ENCODE measurements around the gene HSPD1. TPM values are rescaled to one million over a fixed set of nuclear protein-coding genes. Genes with fewer than 3 reads are reported as not detected.

Gene HSPD1

GRCh38 chr2:197445746-197446145 lies 53.9 kb downstream of the HSPD1 start:
- Histone ChIP-seq H2BK15ac (ENCODE audit: low read depth, poor library complexity, severe bottlenecking) (no peak overlapping the region), H4K8ac (ENCODE audit: low read length) (no peak overlapping the region), H3K36me3 (ENCODE audit: control insufficient read depth in 1 of 2, insufficient read depth in 2 of 2, low read depth in 1 of 2, low read length in 2 of 2) (no peaks in the 10 kb centered on the region), H3K9ac (ENCODE audit: low read length) (no peak overlapping the region), H3K14ac (ENCODE audit: low read length in 2 of 2) (no peak overlapping the region), H3K23ac (ENCODE audit: low read length in 2 of 2) (no peak overlapping the region), H3K4ac (ENCODE audit: low read depth in 1 of 2, low read length in 2 of 2) (peak overlapping the region in 1 of 2 experiments; percentile 10), H2BK5ac (ENCODE audit: low read depth, low read length, poor library complexity, severe bottlenecking) (no peak overlapping the region), H3K27me3 (ENCODE audit: control insufficient read depth in 1 of 2, insufficient read depth in 1 of 2, low read length in 2 of 2) (no peaks in the 10 kb centered on the region), H4K91ac (ENCODE audit: low read length) (no peak overlapping the region), H3K18ac (ENCODE audit: low read depth in 1 of 2, low read length in 2 of 2) (no peak overlapping the region), H3K9me3 (ENCODE audit: control insufficient read depth, low read length) (no peaks in the 10 kb centered on the region), H3K4me2 (ENCODE audit: low read length, poor library complexity, severe bottlenecking) (no peak overlapping the region), H3K27ac (ENCODE audit: low read length, poor library complexity, severe bottlenecking) (no peak overlapping the region), H3K4me1 (ENCODE audit: control insufficient read depth, insufficient read depth, low read depth, low read length) (no peaks in the 10 kb centered on the region), H2AK5ac (ENCODE audit: low read length, severe bottlenecking) (no peak overlapping the region), H2BK12ac (ENCODE audit: low read length in 2 of 2) (peak overlapping the region in 1 of 2 experiments; percentile 25), H3K4me3 (ENCODE audit: insufficient read depth in 1 of 2, low read depth in 1 of 2, low read length in 2 of 2) (no peak overlapping the region), H2AFZ (ENCODE audit: low read depth, low read length) (peak overlapping the region; percentile 3), H3K79me1 (replicated peaks; ENCODE audit: low read length, poor library complexity, severe bottlenecking) (peaks cover 2% of the 10 kb centered on the region), H2BK120ac (ENCODE audit: low read depth, low read length) (peak overlapping the region; percentile 45)
- WGBS, result 13% methylated on average over 1 of the region's 1 CpG
- DNase-seq, result peak; percentile 63

GRCh38 chr2:197442857-197443256 lies 56.8 kb downstream of the HSPD1 start:
- Histone ChIP-seq H2BK5ac (ENCODE audit: low read depth, low read length, poor library complexity, severe bottlenecking) (no peak overlapping the region), H3K9me3 (ENCODE audit: control insufficient read depth, low read length) (no peaks in the 10 kb centered on the region), H3K36me3 (ENCODE audit: control insufficient read depth in 1 of 2, insufficient read depth in 2 of 2, low read depth in 1 of 2, low read length in 2 of 2) (no peaks in the 10 kb centered on the region), H2AFZ (ENCODE audit: low read depth, low read length) (no peak overlapping the region), H3K4me3 (ENCODE audit: insufficient read depth in 1 of 2, low read depth in 1 of 2, low read length in 2 of 2) (no peak overlapping the region), H3K27me3 (ENCODE audit: control insufficient read depth in 1 of 2, insufficient read depth in 1 of 2, low read length in 2 of 2) (no peaks in the 10 kb centered on the region), H3K79me1 (replicated peaks; ENCODE audit: low read length, poor library complexity, severe bottlenecking) (no peaks in the 10 kb centered on the region), H3K14ac (ENCODE audit: low read length in 2 of 2) (no peak overlapping the region), H2BK15ac (ENCODE audit: low read depth, poor library complexity, severe bottlenecking) (no peak overlapping the region), H2BK12ac (ENCODE audit: low read length in 2 of 2) (peak overlapping the region in 1 of 2 experiments; percentile 77), H4K8ac (ENCODE audit: low read length) (peak overlapping the region; percentile 88), H3K23ac (ENCODE audit: low read length in 2 of 2) (no peak overlapping the region), H3K27ac (ENCODE audit: low read length, poor library complexity, severe bottlenecking) (no peak overlapping the region), H3K9ac (ENCODE audit: low read length) (no peak overlapping the region), H4K91ac (ENCODE audit: low read length) (no peak overlapping the region), H3K18ac (ENCODE audit: low read depth in 1 of 2, low read length in 2 of 2) (no peak overlapping the region), H2BK120ac (ENCODE audit: low read depth, low read length) (peak overlapping the region; percentile 19), H2AK5ac (ENCODE audit: low read length, severe bottlenecking) (no peak overlapping the region), H3K4me1 (ENCODE audit: control insufficient read depth, insufficient read depth, low read depth, low read length) (no peaks in the 10 kb centered on the region), H3K4me2 (ENCODE audit: low read length, poor library complexity, severe bottlenecking) (no peak overlapping the region), H3K4ac (ENCODE audit: low read depth in 1 of 2, low read length in 2 of 2) (no peak overlapping the region)
- DNase-seq, result no peak
- 71% methylated on average over 5 of the region's 5 CpGs for WGBS

GRCh38 chr2:197437380-197437779 lies 62.3 kb downstream of the HSPD1 start:
- no peak overlapping the region for H2AK5ac ChIP-seq (ENCODE audit: low read length, severe bottlenecking)
- no peak overlapping the region for H3K27ac ChIP-seq (ENCODE audit: low read length, poor library complexity, severe bottlenecking)

More at GRCh38 chr2:197437380-197437779, 62.3 kb downstream of the HSPD1 start:
- H3K4me2 ChIP-seq (ENCODE audit: low read length, poor library complexity, severe bottlenecking), result no peak overlapping the region
- no peak overlapping the region for H2BK15ac ChIP-seq (ENCODE audit: low read depth, poor library complexity, severe bottlenecking)
- H4K91ac ChIP-seq (ENCODE audit: low read length), result no peak overlapping the region
- WGBS, result 98% methylated on average over 2 of the region's 2 CpGs
- H3K36me3 ChIP-seq (ENCODE audit: control insufficient read depth in 1 of 2, insufficient read depth in 2 of 2, low read depth in 1 of 2, low read length in 2 of 2), result no peaks in the 10 kb centered on the region
- H2AFZ ChIP-seq (ENCODE audit: low read depth, low read length), result no peak overlapping the region
- no peak overlapping the region for H3K18ac ChIP-seq (ENCODE audit: low read depth in 1 of 2, low read length in 2 of 2)
- H3K23ac ChIP-seq (ENCODE audit: low read length in 2 of 2), result no peak overlapping the region
- H3K4me1 ChIP-seq (ENCODE audit: control insufficient read depth, insufficient read depth, low read depth, low read length), result peaks cover 6% of the 10 kb centered on the region
- H3K4ac ChIP-seq (ENCODE audit: low read depth in 1 of 2, low read length in 2 of 2), result no peak overlapping the region
- no peak overlapping the region for H4K8ac ChIP-seq (ENCODE audit: low read length)
- H3K9me3 ChIP-seq (ENCODE audit: control insufficient read depth, low read length), result no peaks in the 10 kb centered on the region
- no peaks in the 10 kb centered on the region for H3K27me3 ChIP-seq (ENCODE audit: control insufficient read depth in 1 of 2, insufficient read depth in 1 of 2, low read length in 2 of 2)
- no peak for DNase-seq
- no peak overlapping the region for H2BK12ac ChIP-seq (ENCODE audit: low read length in 2 of 2)
- no peak overlapping the region for H3K14ac ChIP-seq (ENCODE audit: low read length in 2 of 2)
- H2BK5ac ChIP-seq (ENCODE audit: low read depth, low read length, poor library complexity, severe bottlenecking), result no peak overlapping the region
- H3K79me1 ChIP-seq (replicated peaks; ENCODE audit: low read length, poor library complexity, severe bottlenecking), result peaks cover 11% of the 10 kb centered on the region
- no peak overlapping the region for H2BK120ac ChIP-seq (ENCODE audit: low read depth, low read length)
- no peak overlapping the region for H3K9ac ChIP-seq (ENCODE audit: low read length)
- no peak overlapping the region for H3K4me3 ChIP-seq (ENCODE audit: insufficient read depth in 1 of 2, low read depth in 1 of 2, low read length in 2 of 2)

Small RNA genes lying within 50 kb of the gene (small RNA-seq; reads per million reads assigned to genes)
- gene AC020550.1 (ENCODE audit: low read depth) (not detected), gene RNU6-1029P (ENCODE audit: low read depth) (not detected)

Measured in mesenchymal stem cell (in vitro differentiated cells and primary cell).